MM.1S (cell line): ENCODE measurements around the gene PHC1.

Experiments
- DNase-seq: peaks from one replicate; pipeline ENCODE4 v3.0.0-alpha.2; 2015
- H2AFZ ChIP-seq: fragments of 300-600 bp; sonication (generic); 2 replicates; pipeline ENCODE4 v1.6.0; 2016; ENCODE audit warnings: antibody characterized with exemption, low read length
- H3F3A ChIP-seq: fragments of 300-600 bp; sonication (generic); 2 replicates; pipeline ENCODE4 v1.6.1; 2016; ENCODE audit warnings: mild to moderate bottlenecking, antibody characterized with exemption, low read length, moderate library complexity, mixed read lengths; ENCODE audit not compliant: insufficient read depth
- H3K27ac ChIP-seq: fragments of 300-600 bp; sonication (generic); 2 replicates; pipeline ENCODE4 v1.5.1; 2016; ENCODE audit warnings: mild to moderate bottlenecking, low read length
- H3K27me3 ChIP-seq: fragments of 300-600 bp; sonication (generic); replicated peaks from 2 replicates; pipeline ENCODE4 v1.6.0; 2016; ENCODE audit warnings: low read length; ENCODE audit not compliant: insufficient read depth
- H3K36me3 ChIP-seq: fragments of 300-600 bp; sonication (generic); replicated peaks from 2 replicates; pipeline ENCODE4 v1.6.1; 2016; ENCODE audit warnings: mild to moderate bottlenecking, low read length, mixed read lengths; ENCODE audit not compliant: insufficient read depth
- H3K4me1 ChIP-seq: fragments of 300-600 bp; sonication (generic); 2 replicates; pipeline ENCODE4 v1.6.1; 2016; ENCODE audit warnings: low read length, mixed read lengths
- H3K4me2 ChIP-seq: fragments of 300-600 bp; sonication (generic); 2 replicates; pipeline ENCODE4 v1.6.0; 2016; ENCODE audit warnings: low read depth, low read length
- H3K4me3 ChIP-seq: fragments of 300-600 bp; sonication (generic); 2 replicates; pipeline ENCODE4 v1.5.1; 2016; ENCODE audit warnings: low read length, mixed read lengths
- H3K79me2 ChIP-seq: fragments of 300-600 bp; sonication (generic); 2 replicates; pipeline ENCODE4 v1.6.1; 2016; ENCODE audit warnings: mixed run types, low read length, mixed read lengths
- H3K9ac ChIP-seq: fragments of 300-600 bp; sonication (generic); 2 replicates; pipeline ENCODE4 v1.6.1; 2016; ENCODE audit warnings: low read length, mixed read lengths
- H3K9me2 ChIP-seq: fragments of 300-600 bp; sonication (generic); replicated peaks from 2 replicates; pipeline ENCODE4 v1.6.1; 2016; ENCODE audit warnings: mild to moderate bottlenecking, low read length, mixed read lengths; ENCODE audit not compliant: insufficient read depth
- H3K9me3 ChIP-seq: fragments of 300-600 bp; sonication (generic); replicated peaks from 2 replicates; pipeline ENCODE4 v1.6.1; 2016; ENCODE audit warnings: mild to moderate bottlenecking, low read length, mixed read lengths; ENCODE audit not compliant: insufficient read depth
- H4K20me1 ChIP-seq: fragments of 300-600 bp; sonication (generic); 2 replicates; pipeline ENCODE4 v1.6.1; 2016; ENCODE audit warnings: mild to moderate bottlenecking, low read length, moderate library complexity, mixed read lengths; ENCODE audit not compliant: insufficient read depth
- EZH2 ChIP-seq: fragments of 300-600 bp; sonication (generic); optimal IDR thresholded peaks from 2 replicates; pipeline ENCODE3; 2017; ENCODE audit warnings: low read depth, mild to moderate bottlenecking, antibody characterized with exemption, low read length, mixed read lengths
- EZH2phosphoT487 ChIP-seq: fragments of 300-600 bp; sonication (generic); IDR thresholded peaks from 2 replicates; pipeline ENCODE4 v1.6.1; 2018; ENCODE audit warnings: antibody characterized with exemption, low read length
- TF ChIP-seq, protein P1 (sequence below): fragments of 300-600 bp; sonication (generic); IDR thresholded peaks from 2 replicates; pipeline ENCODE4 v1.5.1; 2016; ENCODE audit warnings: antibody characterized with exemption, low read length, mixed read lengths

PHC1 gene

DNA sequence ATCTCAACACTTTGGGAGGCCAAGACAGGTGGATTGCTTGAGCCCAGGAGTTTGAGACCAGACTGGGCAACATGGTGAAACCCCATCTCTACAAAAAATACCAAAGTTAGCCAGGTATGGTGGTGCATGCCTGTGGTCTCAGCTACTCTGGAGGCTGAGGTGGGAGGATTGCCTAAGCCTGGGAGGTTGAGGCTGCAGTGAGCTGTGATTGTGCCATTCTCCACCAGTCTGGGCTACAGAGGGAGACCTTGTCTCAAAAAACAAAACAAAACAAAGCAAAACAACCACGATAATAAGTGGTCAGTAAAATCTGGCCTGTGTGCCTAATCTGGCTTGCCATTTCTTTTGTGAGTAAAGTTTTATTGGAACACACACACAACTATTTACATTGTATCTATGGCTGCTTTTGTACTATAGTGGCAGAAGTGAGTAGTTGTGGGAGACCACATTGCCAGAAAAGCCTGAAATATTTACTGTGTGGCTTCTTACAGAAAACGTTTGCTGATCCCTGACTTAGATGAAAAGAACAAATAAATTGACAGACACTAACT lies 55.6 kb downstream of the PHC1 start:
- TF ChIP-seq EZH2phosphoT487 (no peak), EZH2 (no peak)
- TF ChIP-seq, protein P1, sequence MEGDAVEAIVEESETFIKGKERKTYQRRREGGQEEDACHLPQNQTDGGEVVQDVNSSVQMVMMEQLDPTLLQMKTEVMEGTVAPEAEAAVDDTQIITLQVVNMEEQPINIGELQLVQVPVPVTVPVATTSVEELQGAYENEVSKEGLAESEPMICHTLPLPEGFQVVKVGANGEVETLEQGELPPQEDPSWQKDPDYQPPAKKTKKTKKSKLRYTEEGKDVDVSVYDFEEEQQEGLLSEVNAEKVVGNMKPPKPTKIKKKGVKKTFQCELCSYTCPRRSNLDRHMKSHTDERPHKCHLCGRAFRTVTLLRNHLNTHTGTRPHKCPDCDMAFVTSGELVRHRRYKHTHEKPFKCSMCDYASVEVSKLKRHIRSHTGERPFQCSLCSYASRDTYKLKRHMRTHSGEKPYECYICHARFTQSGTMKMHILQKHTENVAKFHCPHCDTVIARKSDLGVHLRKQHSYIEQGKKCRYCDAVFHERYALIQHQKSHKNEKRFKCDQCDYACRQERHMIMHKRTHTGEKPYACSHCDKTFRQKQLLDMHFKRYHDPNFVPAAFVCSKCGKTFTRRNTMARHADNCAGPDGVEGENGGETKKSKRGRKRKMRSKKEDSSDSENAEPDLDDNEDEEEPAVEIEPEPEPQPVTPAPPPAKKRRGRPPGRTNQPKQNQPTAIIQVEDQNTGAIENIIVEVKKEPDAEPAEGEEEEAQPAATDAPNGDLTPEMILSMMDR: no peak
- Histone ChIP-seq H3K79me2 (no peaks in the 10 kb centered on the region), H3K4me2 (no peak overlapping the region), H4K20me1 (no peaks in the 10 kb centered on the region), H3K9me3 (no peaks in the 10 kb centered on the region), H3K4me1 (no peaks in the 10 kb centered on the region), H3K27ac (no peak overlapping the region), H3K9me2 (no peaks in the 10 kb centered on the region), H3F3A (no peaks in the 10 kb centered on the region), H3K36me3 (no peaks in the 10 kb centered on the region), H3K4me3 (no peak overlapping the region), H2AFZ (no peak overlapping the region), H3K27me3 (no peaks in the 10 kb centered on the region), H3K9ac (no peak overlapping the region)
- no peak for DNase-seq

DNA sequence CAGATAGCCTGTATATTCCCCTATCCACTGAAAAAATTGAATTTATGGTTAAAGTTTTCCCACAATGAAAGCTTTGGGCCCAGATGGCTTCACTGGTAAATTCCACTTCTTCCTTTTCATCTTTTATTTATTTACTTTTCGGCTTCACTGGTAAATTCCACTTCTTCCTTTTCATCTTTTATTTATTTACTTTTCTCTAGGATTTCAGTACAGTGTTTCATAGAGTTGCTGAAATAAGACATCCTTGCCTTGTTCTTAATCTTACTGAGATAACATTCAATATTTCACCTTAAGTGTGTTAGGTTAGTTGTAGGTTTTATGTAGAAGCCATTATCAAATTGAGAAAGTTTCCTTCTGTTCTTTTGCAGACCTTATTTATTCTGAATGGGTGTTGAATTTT lies 56.1 kb downstream of the PHC1 start:
- no peak for DNase-seq
- Histone ChIP-seq H3K79me2 (no peaks in the 10 kb centered on the region), H3K4me3 (no peak overlapping the region), H3K9me3 (no peaks in the 10 kb centered on the region), H3K27ac (no peak overlapping the region), H4K20me1 (no peaks in the 10 kb centered on the region), H3K9me2 (no peaks in the 10 kb centered on the region), H3K27me3 (no peaks in the 10 kb centered on the region), H3K4me1 (no peaks in the 10 kb centered on the region), H3F3A (no peaks in the 10 kb centered on the region), H3K36me3 (no peaks in the 10 kb centered on the region), H2AFZ (no peak overlapping the region), H3K9ac (no peak overlapping the region), H3K4me2 (no peak overlapping the region)
- no peak for TF ChIP-seq EZH2phosphoT487

DNA sequence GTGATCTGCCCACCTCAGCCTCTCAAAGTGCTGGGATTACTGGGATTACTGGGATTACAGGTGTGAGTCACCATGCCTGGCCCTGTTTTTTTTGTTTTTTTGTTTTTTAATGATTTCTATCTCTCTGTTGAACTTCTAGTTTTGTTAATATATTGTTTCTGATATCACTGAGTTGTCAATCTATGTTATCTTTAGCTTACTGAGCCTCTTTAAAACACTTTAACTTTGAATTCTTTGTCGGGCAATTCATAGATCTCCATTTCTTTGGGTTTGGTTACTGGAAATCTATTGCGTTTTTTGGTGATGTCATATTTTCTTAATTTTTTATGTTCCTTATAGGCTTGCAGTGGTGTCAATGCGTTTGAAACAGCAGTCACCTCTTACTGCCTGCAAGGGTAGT lies 65.8 kb downstream of the PHC1 start:
- H3K9me3 ChIP-seq: no peaks in the 10 kb centered on the region
- H4K20me1 ChIP-seq: no peaks in the 10 kb centered on the region
- H3K9me2 ChIP-seq: no peaks in the 10 kb centered on the region
- no peaks in the 10 kb centered on the region for H3F3A ChIP-seq
- no peak overlapping the region for H3K27ac ChIP-seq
- H3K9ac ChIP-seq: no peak overlapping the region
- DNase-seq: no peak
- H3K4me2 ChIP-seq: no peak overlapping the region
- no peak overlapping the region for H2AFZ ChIP-seq
- H3K79me2 ChIP-seq: no peaks in the 10 kb centered on the region
- no peaks in the 10 kb centered on the region for H3K27me3 ChIP-seq
- no peaks in the 10 kb centered on the region for H3K4me1 ChIP-seq
- no peak overlapping the region for H3K4me3 ChIP-seq
- TF ChIP-seq EZH2phosphoT487 (no peak), EZH2 (no peak)
- TF ChIP-seq, protein P1: no peak
- H3K36me3 ChIP-seq: no peaks in the 10 kb centered on the region

DNA sequence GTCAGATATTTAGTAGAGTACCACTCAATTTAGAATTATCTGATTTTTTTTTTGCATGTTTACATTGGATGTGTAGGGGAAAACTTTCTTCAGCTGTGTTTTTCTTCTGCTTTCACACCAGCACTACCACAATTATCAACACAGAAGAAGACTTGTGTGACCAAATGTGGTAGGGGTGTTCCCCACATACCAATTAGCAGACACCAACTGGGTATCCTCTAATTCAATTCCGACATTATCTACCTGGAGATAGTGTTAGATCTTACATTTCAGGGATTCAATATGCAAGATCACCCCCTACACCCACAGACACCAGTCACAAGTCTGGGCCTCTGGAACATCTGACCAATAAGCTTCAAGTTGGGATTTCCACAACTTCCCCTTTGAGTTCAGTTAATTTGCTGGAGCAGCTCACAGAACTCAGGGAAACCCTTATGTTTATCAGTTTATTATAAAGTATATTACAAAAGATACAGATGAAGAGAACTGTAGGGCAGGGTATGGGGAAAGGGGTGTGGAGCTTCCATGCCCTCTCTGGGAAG lies 71.0 kb downstream of the PHC1 start:
- no peak overlapping the region for H3K27ac ChIP-seq
- no peaks in the 10 kb centered on the region for H3K27me3 ChIP-seq
- no peak overlapping the region for H3K9ac ChIP-seq
- no peaks in the 10 kb centered on the region for H3K36me3 ChIP-seq
- H3K9me3 ChIP-seq: no peaks in the 10 kb centered on the region
- no peaks in the 10 kb centered on the region for H3K9me2 ChIP-seq
- H3F3A ChIP-seq: no peaks in the 10 kb centered on the region
- TF ChIP-seq, protein P1: no peak
- no peak for TF ChIP-seq EZH2phosphoT487
- no peak for TF ChIP-seq EZH2
- H3K79me2 ChIP-seq: no peaks in the 10 kb centered on the region
- no peak overlapping the region for H3K4me2 ChIP-seq
- H4K20me1 ChIP-seq: no peaks in the 10 kb centered on the region
- no peak overlapping the region for H3K4me3 ChIP-seq
- DNase-seq: no peak
- no peak overlapping the region for H2AFZ ChIP-seq
- H3K4me1 ChIP-seq: peaks cover 8% of the 10 kb centered on the region
